Measurements from ENCODE around the gene DPH7.
"Not testable (repeated sequence)": the region's sequence is repeated elsewhere in the genome, so short reads cannot be mapped to it uniquely, and the experiment has no call there.

DPH7 gene

DNA sequence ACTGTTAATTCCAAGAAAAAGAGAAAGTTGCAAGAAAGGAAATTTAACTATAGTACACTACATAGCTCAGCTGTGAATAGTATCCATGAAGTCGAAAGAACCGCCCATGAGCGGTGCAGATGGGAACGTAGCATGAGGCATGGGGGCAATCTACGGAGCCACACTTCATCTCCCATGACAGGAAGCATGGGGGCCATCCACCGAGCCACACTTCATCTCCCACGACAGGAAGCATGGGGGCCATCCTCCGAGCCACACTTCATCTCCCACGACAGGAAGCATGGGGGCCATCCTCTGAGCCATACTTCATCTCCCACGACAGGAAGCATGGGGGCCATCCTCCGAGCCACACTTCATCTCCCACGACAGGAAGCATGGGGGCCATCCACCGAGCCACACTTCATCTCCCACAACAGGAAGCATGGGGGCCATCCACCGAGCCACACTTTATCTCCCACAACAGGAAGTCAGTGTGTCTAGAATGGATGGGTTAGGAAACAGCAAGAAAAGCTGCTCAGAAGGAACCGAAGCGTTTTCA lies 42.1 kb downstream of the DPH7 start:
- not testable (repeated sequence) for H3K18ac ChIP-seq (ENCODE audit: low read length); H3K14ac ChIP-seq (ENCODE audit: low read length); H3K79me2 ChIP-seq (ENCODE audit: control insufficient read depth, insufficient read depth, low read length, poor library complexity); H3K9ac ChIP-seq (ENCODE audit: low read length); H4K8ac ChIP-seq (ENCODE audit: low read depth, low read length); H3K4me2 ChIP-seq (ENCODE audit: low read length); H2BK5ac ChIP-seq (ENCODE audit: low read depth, low read length, poor library complexity); H3K36me3 ChIP-seq (ENCODE audit: control insufficient read depth in 1 of 2, insufficient read depth in 2 of 2, low read length in 2 of 2); H3K79me1 ChIP-seq (ENCODE audit: low read length); H3K27me3 ChIP-seq (ENCODE audit: insufficient read depth, low read length); H4K91ac ChIP-seq (ENCODE audit: low read depth, low read length); H2AK5ac ChIP-seq (ENCODE audit: low read length); H2AFZ ChIP-seq (ENCODE audit: insufficient read depth, low read length, poor library complexity); DNase-seq; H2BK120ac ChIP-seq (ENCODE audit: insufficient read depth, low read length, poor library complexity); H3K4ac ChIP-seq (ENCODE audit: low read depth, low read length); H3K27ac ChIP-seq (ENCODE audit: low read depth, low read length); H3K23ac ChIP-seq (ENCODE audit: low read length); H3K4me1 ChIP-seq (ENCODE audit: control insufficient read depth in 1 of 2, insufficient read depth in 2 of 2, low read length in 2 of 2); H4K12ac ChIP-seq (ENCODE audit: low read depth, low read length); H2BK12ac ChIP-seq (ENCODE audit: low read length); H3K4me3 ChIP-seq (ENCODE audit: low read depth, low read length); H3K9me3 ChIP-seq (ENCODE audit: insufficient read depth, low read depth, low read length)
- no CpG with 5 or more reads among the region's 16 CpGs for WGBS (ENCODE audit: extremely low coverage, insufficient coverage, insufficient read length)

GRCh38 chr9:137535120-137535428 lies 43.7 kb downstream of the DPH7 start:
- Histone ChIP-seq H2BK120ac (ENCODE audit: insufficient read depth, low read length, poor library complexity) (no peak overlapping the region), H3K23ac (ENCODE audit: low read length) (no peak overlapping the region), H3K79me1 (ENCODE audit: low read length) (no peaks in the 10 kb centered on the region), H3K4me1 (ENCODE audit: control insufficient read depth in 1 of 2, insufficient read depth in 2 of 2, low read length in 2 of 2) (no peaks in the 10 kb centered on the region), H3K4me2 (ENCODE audit: low read length) (no peak overlapping the region), H3K4ac (ENCODE audit: low read depth, low read length) (no peak overlapping the region), H4K91ac (ENCODE audit: low read depth, low read length) (no peak overlapping the region), H3K27me3 (ENCODE audit: insufficient read depth, low read length) (no peaks in the 10 kb centered on the region), H3K14ac (ENCODE audit: low read length) (no peak overlapping the region), H3K9me3 (ENCODE audit: insufficient read depth, low read depth, low read length) (peaks cover 4% of the 10 kb centered on the region), H4K8ac (ENCODE audit: low read depth, low read length) (no peak overlapping the region), H4K12ac (ENCODE audit: low read depth, low read length) (no peak overlapping the region), H3K27ac (ENCODE audit: low read depth, low read length) (no peak overlapping the region), H3K36me3 (ENCODE audit: control insufficient read depth in 1 of 2, insufficient read depth in 2 of 2, low read length in 2 of 2) (no peaks in the 10 kb centered on the region), H3K79me2 (ENCODE audit: control insufficient read depth, insufficient read depth, low read length, poor library complexity) (no peaks in the 10 kb centered on the region), H3K18ac (ENCODE audit: low read length) (no peak overlapping the region), H2BK5ac (ENCODE audit: low read depth, low read length, poor library complexity) (no peak overlapping the region), H3K9ac (ENCODE audit: low read length) (no peak overlapping the region), H2AFZ (ENCODE audit: insufficient read depth, low read length, poor library complexity) (no peak overlapping the region), H2BK12ac (ENCODE audit: low read length) (no peak overlapping the region), H3K4me3 (ENCODE audit: low read depth, low read length) (no peak overlapping the region), H2AK5ac (ENCODE audit: low read length) (no peak overlapping the region)
- no peak for DNase-seq

DNA sequence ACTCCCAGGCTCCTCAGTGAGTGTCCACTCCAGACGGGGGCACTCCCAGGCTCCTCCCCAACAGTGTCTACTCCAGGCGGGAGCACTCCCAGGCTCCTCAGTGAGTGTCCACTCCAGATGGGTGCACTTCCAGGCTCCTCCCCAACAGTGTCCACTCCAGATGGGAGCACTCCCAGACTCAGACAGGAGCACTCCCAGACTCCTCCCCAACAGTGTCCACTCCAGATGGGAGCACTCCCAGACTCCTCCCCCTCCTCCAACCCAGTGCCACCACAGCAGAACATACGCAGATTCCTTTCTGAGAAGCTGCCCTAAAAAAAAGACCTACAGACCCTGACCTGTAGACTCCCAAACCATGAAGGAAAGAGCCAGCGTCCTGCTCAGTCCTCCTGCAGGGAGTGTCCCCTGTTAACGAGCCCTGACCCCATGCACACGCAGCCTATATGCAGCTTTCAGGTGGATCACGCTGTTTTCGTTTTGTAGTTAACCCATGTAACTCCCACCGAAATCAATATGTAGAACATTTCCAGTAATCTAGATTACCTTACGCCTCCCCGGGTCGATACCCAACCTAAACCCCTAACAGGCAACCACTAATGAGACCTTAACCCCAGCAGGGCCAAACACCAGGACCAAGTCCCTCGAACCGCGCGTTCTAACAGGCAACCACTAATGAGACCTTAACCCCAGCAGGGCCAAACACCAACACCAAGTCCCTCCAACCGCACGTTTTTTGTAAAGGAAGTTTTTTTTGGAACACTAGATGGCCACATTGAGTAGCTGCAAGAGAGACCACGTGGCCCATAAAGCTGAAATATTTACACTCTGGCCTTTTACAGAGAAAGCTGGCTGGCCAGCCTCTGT lies 44.2 kb downstream of the DPH7 start:
- H2BK5ac ChIP-seq (ENCODE audit: low read depth, low read length, poor library complexity) = no peak overlapping the region
- H3K14ac ChIP-seq (ENCODE audit: low read length) = no peak overlapping the region
- WGBS (ENCODE audit: extremely low coverage, insufficient coverage, insufficient read length) = no CpG with 5 or more reads among the region's 19 CpGs
- no peak overlapping the region for H4K91ac ChIP-seq (ENCODE audit: low read depth, low read length)
- H3K27me3 ChIP-seq (ENCODE audit: insufficient read depth, low read length) = no peaks in the 10 kb centered on the region
- H3K27ac ChIP-seq (ENCODE audit: low read depth, low read length) = no peak overlapping the region
- H3K36me3 ChIP-seq (ENCODE audit: control insufficient read depth in 1 of 2, insufficient read depth in 2 of 2, low read length in 2 of 2) = no peaks in the 10 kb centered on the region
- no peak overlapping the region for H3K9ac ChIP-seq (ENCODE audit: low read length)
- no peaks in the 10 kb centered on the region for H3K4me1 ChIP-seq (ENCODE audit: control insufficient read depth in 1 of 2, insufficient read depth in 2 of 2, low read length in 2 of 2)
- no peak overlapping the region for H4K12ac ChIP-seq (ENCODE audit: low read depth, low read length)
- H4K8ac ChIP-seq (ENCODE audit: low read depth, low read length) = no peak overlapping the region
- H3K79me2 ChIP-seq (ENCODE audit: control insufficient read depth, insufficient read depth, low read length, poor library complexity) = no peaks in the 10 kb centered on the region
- H3K18ac ChIP-seq (ENCODE audit: low read length) = no peak overlapping the region
- H2AK5ac ChIP-seq (ENCODE audit: low read length) = no peak overlapping the region
- H3K79me1 ChIP-seq (ENCODE audit: low read length) = no peaks in the 10 kb centered on the region
- H3K4me2 ChIP-seq (ENCODE audit: low read length) = no peak overlapping the region
- H2BK12ac ChIP-seq (ENCODE audit: low read length) = no peak overlapping the region
- no peak overlapping the region for H3K4ac ChIP-seq (ENCODE audit: low read depth, low read length)
- H2BK120ac ChIP-seq (ENCODE audit: insufficient read depth, low read length, poor library complexity) = no peak overlapping the region
- H3K9me3 ChIP-seq (ENCODE audit: insufficient read depth, low read depth, low read length) = peaks cover 4% of the 10 kb centered on the region
- H3K23ac ChIP-seq (ENCODE audit: low read length) = no peak overlapping the region
- no peak overlapping the region for H2AFZ ChIP-seq (ENCODE audit: insufficient read depth, low read length, poor library complexity)
- no peak overlapping the region for H3K4me3 ChIP-seq (ENCODE audit: low read depth, low read length)
- DNase-seq = peak; percentile 14 to 67

DNA sequence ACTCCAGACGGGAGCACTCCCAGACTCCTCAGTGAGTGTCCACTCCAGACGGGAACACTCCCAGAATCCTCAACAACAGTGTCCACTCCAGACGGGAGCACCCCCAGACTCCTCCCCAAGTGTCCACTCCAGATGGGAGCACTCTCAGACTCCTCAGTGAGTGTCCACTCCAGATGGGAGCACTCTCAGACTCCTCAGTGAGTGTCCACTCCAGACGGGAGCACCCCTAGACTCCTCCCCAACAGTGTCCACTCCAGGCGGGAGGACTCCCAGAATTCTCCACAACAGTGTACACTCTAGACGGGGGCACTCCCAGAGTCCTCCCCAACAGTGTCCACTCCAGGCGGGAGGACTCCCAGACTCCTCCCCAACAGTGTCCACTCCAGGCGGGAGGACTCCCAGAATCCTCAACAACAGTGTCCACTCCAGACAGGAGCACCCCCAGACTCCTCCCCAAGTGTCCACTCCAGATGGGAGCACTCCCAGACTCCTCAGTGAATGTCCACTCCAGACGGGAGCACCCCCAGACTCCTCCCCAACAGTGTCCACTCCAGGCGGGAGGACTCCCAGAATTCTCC lies 45.7 kb downstream of the DPH7 start:
- H3K4me2 ChIP-seq (ENCODE audit: low read length); H3K14ac ChIP-seq (ENCODE audit: low read length); H3K27me3 ChIP-seq (ENCODE audit: insufficient read depth, low read length); H2AFZ ChIP-seq (ENCODE audit: insufficient read depth, low read length, poor library complexity); H3K18ac ChIP-seq (ENCODE audit: low read length); H3K9me3 ChIP-seq (ENCODE audit: insufficient read depth, low read depth, low read length); H2BK12ac ChIP-seq (ENCODE audit: low read length); H3K4me1 ChIP-seq (ENCODE audit: control insufficient read depth in 1 of 2, insufficient read depth in 2 of 2, low read length in 2 of 2); H3K27ac ChIP-seq (ENCODE audit: low read depth, low read length); H3K4ac ChIP-seq (ENCODE audit: low read depth, low read length); H2AK5ac ChIP-seq (ENCODE audit: low read length); H3K9ac ChIP-seq (ENCODE audit: low read length); H3K79me1 ChIP-seq (ENCODE audit: low read length); H4K8ac ChIP-seq (ENCODE audit: low read depth, low read length); H4K91ac ChIP-seq (ENCODE audit: low read depth, low read length); H3K79me2 ChIP-seq (ENCODE audit: control insufficient read depth, insufficient read depth, low read length, poor library complexity); H3K36me3 ChIP-seq (ENCODE audit: control insufficient read depth in 1 of 2, insufficient read depth in 2 of 2, low read length in 2 of 2); H2BK120ac ChIP-seq (ENCODE audit: insufficient read depth, low read length, poor library complexity); H3K4me3 ChIP-seq (ENCODE audit: low read depth, low read length); H2BK5ac ChIP-seq (ENCODE audit: low read depth, low read length, poor library complexity); H4K12ac ChIP-seq (ENCODE audit: low read depth, low read length); DNase-seq; H3K23ac ChIP-seq (ENCODE audit: low read length): not testable (repeated sequence)
- WGBS (ENCODE audit: extremely low coverage, insufficient coverage, insufficient read length) = no CpG with 5 or more reads among the region's 10 CpGs
